ENCODE data around the gene GALNTL6.

DNA sequence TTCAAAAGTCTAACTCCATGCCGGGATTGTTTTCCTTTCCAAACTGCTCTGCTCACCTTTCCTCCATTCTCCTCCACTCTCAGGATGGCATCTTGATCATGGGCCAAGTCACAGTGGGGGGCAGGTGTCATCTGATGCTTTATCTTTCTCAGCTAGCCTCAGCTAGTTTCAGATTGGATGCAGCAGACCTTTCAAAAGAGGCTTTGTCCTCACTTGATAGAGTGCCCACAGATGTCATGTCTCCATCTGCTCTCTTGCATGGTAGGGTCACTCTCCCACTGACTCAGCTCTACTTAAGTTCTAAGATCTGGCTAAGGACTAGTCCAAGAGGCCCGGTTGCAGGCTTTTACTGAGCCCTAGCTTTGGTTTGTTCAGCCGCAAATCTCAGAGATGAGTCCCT lies 1013.7 kb downstream of the GALNTL6 start:
- TF ChIP-seq EP300 (IDR thresholded peaks at IDR 0.05) (no peak), POLR2A (IDR thresholded peaks at IDR 0.05) (no peak), POLR2AphosphoS5 (IDR thresholded peaks at IDR 0.05) (no peak)
- TF ChIP-seq, protein P1, sequence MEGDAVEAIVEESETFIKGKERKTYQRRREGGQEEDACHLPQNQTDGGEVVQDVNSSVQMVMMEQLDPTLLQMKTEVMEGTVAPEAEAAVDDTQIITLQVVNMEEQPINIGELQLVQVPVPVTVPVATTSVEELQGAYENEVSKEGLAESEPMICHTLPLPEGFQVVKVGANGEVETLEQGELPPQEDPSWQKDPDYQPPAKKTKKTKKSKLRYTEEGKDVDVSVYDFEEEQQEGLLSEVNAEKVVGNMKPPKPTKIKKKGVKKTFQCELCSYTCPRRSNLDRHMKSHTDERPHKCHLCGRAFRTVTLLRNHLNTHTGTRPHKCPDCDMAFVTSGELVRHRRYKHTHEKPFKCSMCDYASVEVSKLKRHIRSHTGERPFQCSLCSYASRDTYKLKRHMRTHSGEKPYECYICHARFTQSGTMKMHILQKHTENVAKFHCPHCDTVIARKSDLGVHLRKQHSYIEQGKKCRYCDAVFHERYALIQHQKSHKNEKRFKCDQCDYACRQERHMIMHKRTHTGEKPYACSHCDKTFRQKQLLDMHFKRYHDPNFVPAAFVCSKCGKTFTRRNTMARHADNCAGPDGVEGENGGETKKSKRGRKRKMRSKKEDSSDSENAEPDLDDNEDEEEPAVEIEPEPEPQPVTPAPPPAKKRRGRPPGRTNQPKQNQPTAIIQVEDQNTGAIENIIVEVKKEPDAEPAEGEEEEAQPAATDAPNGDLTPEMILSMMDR (IDR thresholded peaks at IDR 0.05), result no peak

Measured in suprapubic skin (tissue), 4 donors.